Lower lobe of right lung (tissue), 2 donors: ENCODE measurements around the gene PTCRA. TPM values are rescaled to one million over a fixed set of nuclear protein-coding genes. Genes with fewer than 3 reads are reported as not detected.

Experiments used
- ATAC-seq, 2 donors: fragments of 200-7000 bp; cut with Tn5 transposase; one replicate each; pipeline ENCODE4 v1.9.1; 2020 to 2022; ENCODE audit warnings: mild to moderate bottlenecking in 2 of 2, moderate library complexity in 2 of 2
- DNase-seq: peaks from one replicate; pipeline ENCODE4 v3.0.0-alpha.2; 2020
- H3K27ac ChIP-seq: fragments of 200-600 bp; one replicate; pipeline ENCODE4 v1.8.0; 2022
- H3K27me3 ChIP-seq: fragments of 200-600 bp; one replicate; pipeline ENCODE4 v1.8.0; 2022; ENCODE audit warnings: low read depth
- H3K36me3 ChIP-seq: fragments of 200-600 bp; one replicate; pipeline ENCODE4 v1.8.0; 2022; ENCODE audit warnings: mild to moderate bottlenecking
- H3K4me1 ChIP-seq: fragments of 200-600 bp; one replicate; pipeline ENCODE4 v1.8.0; 2022
- H3K4me3 ChIP-seq: fragments of 200-600 bp; one replicate; pipeline ENCODE4 v1.8.0; 2022; ENCODE audit warnings: mild to moderate bottlenecking
- H3K9me3 ChIP-seq: fragments of 200-600 bp; one replicate; pipeline ENCODE4 v1.8.0; 2022
- CTCF ChIP-seq: fragments of 200-600 bp; IDR thresholded peaks from one replicate; pipeline ENCODE4 v1.8.0; 2022; ENCODE audit warnings: antibody characterized with exemption, mild to moderate bottlenecking
- intact Hi-C: fragments of 100-400 bp; cut with DNase I; formaldehyde crosslinking; loops from one replicate; pipeline ENCODE4 v1.11.0; 2022
- long read RNA-seq: library from polyadenylated mRNA; unstranded; transcript quantifications from one replicate; pipeline ENCODE4 v2.0.0, GENCODE V29; 2021
- total RNA-seq: library from RNA; stranded (reverse); fragmentation: NEBNext Ultra II Directional; extraction: Animal tissue kit (Norgen Biotek cat#: 25700); gene quantifications from one replicate; pipeline ENCODE4 v1.2.1, GENCODE V29; 2021
- donor health status: DM: no; HTN: yes; CAD: no; lungs with severe emphysema.

PTCRA gene
- 9.8 TPM for total RNA-seq
- long read RNA-seq, partial matches to known transcripts, result 6 of 6 reads
- long read RNA-seq, other reads (novel, unspliced or antisense), result 0 of 6 reads

- Histone ChIP-seq H3K27ac (no peak within 1 kb of the TSS), H3K9me3 (no peaks in the 10 kb centered on the region), H3K4me3 (no peak within 1 kb of the TSS), H3K36me3 (no peaks in the 10 kb centered on the region), H3K4me1 (peaks cover 10% of the 10 kb centered on the region), H3K27me3 (peaks cover 10% of the 10 kb centered on the region)
- ATAC-seq, result no peak
- DNase-seq, result no peak
- TF ChIP-seq CTCF, result no peak
- intact Hi-C loops, result no loop called here
Observed at GRCh38 chr6:42915732-42916131, at the start of gene PTCRA. PTCRA (plus strand) TSS chr6:42916053; CDS start chr6:42916070, 17 bp downstream.

GRCh38 chr6:42870145-42870936 is 45.5 kb upstream of the PTCRA start:
- ATAC-seq (no peak), DNase-seq (no peak)
- H3K4me3 ChIP-seq, result no peak overlapping the region
- H3K36me3 ChIP-seq, result peaks cover 28% of the 10 kb centered on the region
- no peak overlapping the region for H3K27ac ChIP-seq
- no peak for TF ChIP-seq CTCF
- H3K9me3 ChIP-seq, result no peaks in the 10 kb centered on the region
- H3K4me1 ChIP-seq, result no peaks in the 10 kb centered on the region
- no peaks in the 10 kb centered on the region for H3K27me3 ChIP-seq
- intact Hi-C loops, result no loop called here

- ATAC-seq (no peak), DNase-seq (no peak)
- intact Hi-C loops, result no loop called here
- Histone ChIP-seq H3K27ac (no peak overlapping the region), H3K27me3 (no peaks in the 10 kb centered on the region), H3K36me3 (peaks cover 15% of the 10 kb centered on the region), H3K4me3 (no peak overlapping the region), H3K4me1 (no peaks in the 10 kb centered on the region), H3K9me3 (no peaks in the 10 kb centered on the region)
- TF ChIP-seq CTCF, result no peak
Observed at GRCh38 chr6:42871711-42872110, 44.1 kb upstream of the PTCRA start.

GRCh38 chr6:42873313-42873712 is 42.5 kb upstream of the PTCRA start:
- no peak for TF ChIP-seq CTCF
- DNase-seq, result no peak
- Histone ChIP-seq H3K27me3 (no peaks in the 10 kb centered on the region), H3K36me3 (no peaks in the 10 kb centered on the region), H3K4me3 (no peak overlapping the region), H3K27ac (no peak overlapping the region), H3K4me1 (peaks cover 5% of the 10 kb centered on the region), H3K9me3 (no peaks in the 10 kb centered on the region)
- intact Hi-C loops, result no loop called here
- ATAC-seq, result no peak

- Histone ChIP-seq H3K9me3 (no peaks in the 10 kb centered on the region), H3K36me3 (peaks cover 17% of the 10 kb centered on the region), H3K27me3 (no peaks in the 10 kb centered on the region), H3K4me1 (peaks cover 20% of the 10 kb centered on the region), H3K4me3 (no peak overlapping the region), H3K27ac (no peak overlapping the region)
- no peak for TF ChIP-seq CTCF
- DNase-seq (no peak), ATAC-seq (no peak)
- intact Hi-C loops, result no loop called here
Observed at GRCh38 chr6:42877695-42878094, 38.2 kb upstream of the PTCRA start.
